Ureter (tissue), 1 donor: ENCODE results near the gene SAFB2. TPM values are rescaled to one million over a fixed set of nuclear protein-coding genes. Genes with fewer than 3 reads are reported as not detected.

Experiments used
- DNase-seq: peaks from one replicate; pipeline ENCODE4 v3.0.0-alpha.2; 2020; ENCODE audit warnings: low spot score
- total RNA-seq: library from RNA; stranded (reverse); gene quantifications from one replicate; pipeline ENCODE4 v1.2.4, GENCODE V29; 2023
- donor health status: DM: yes; HTN: yes; CAD: no.

The SAFB2 gene
- total RNA-seq, result 105 TPM

- DNase-seq, result peak; percentile 99
Measured at GRCh38 chr19:5622465-5623396, at the start of gene SAFB2, which contains the start of gene SAFB. SAFB2 (minus strand) TSS chr19:5622776; CDS start chr19:5622715, 61 bp downstream. SAFB (plus strand) TSS chr19:5623083; CDS start chr19:5623206, 123 bp downstream.

GRCh38 chr19:5671600-5671999 is 49.0 kb upstream of the SAFB2 start:
- DNase-seq, result no peak

- DNase-seq, result no peak
Measured at GRCh38 chr19:5669212-5669611, 46.6 kb upstream of the SAFB2 start.

- DNase-seq, result no peak
Measured at GRCh38 chr19:5667751-5668271, 45.2 kb upstream of the SAFB2 start.

- DNase-seq, result no peak
Measured at GRCh38 chr19:5666921-5667610, 44.5 kb upstream of the SAFB2 start.

- no peak for DNase-seq
Measured at GRCh38 chr19:5665781-5666513, 43.4 kb upstream of the SAFB2 start.

GRCh38 chr19:5664515-5664914 is 41.9 kb upstream of the SAFB2 start:
- DNase-seq, result no peak

- DNase-seq, result no peak
Measured at GRCh38 chr19:5663904-5664303, 41.3 kb upstream of the SAFB2 start.

GRCh38 chr19:5661483-5661882 is 38.9 kb upstream of the SAFB2 start:
- DNase-seq, result no peak

- DNase-seq, result no peak
Measured at GRCh38 chr19:5655412-5655811, 32.8 kb upstream of the SAFB2 start.

GRCh38 chr19:5654931-5655330 is 32.4 kb upstream of the SAFB2 start:
- DNase-seq, result no peak

GRCh38 chr19:5652261-5652660 is 29.7 kb upstream of the SAFB2 start:
- DNase-seq, result no peak

- DNase-seq, result no peak
Measured at GRCh38 chr19:5651361-5651760, 28.8 kb upstream of the SAFB2 start.

GRCh38 chr19:5648464-5648863 is 25.9 kb upstream of the SAFB2 start:
- no peak for DNase-seq

- DNase-seq, result no peak
Measured at GRCh38 chr19:5646703-5647102, 24.1 kb upstream of the SAFB2 start.

- DNase-seq, result no peak
Measured at GRCh38 chr19:5645409-5645808, 22.8 kb upstream of the SAFB2 start.

GRCh38 chr19:5644037-5644436 is 21.5 kb upstream of the SAFB2 start:
- DNase-seq, result no peak

GRCh38 chr19:5643060-5643459 is 20.5 kb upstream of the SAFB2 start:
- no peak for DNase-seq

- DNase-seq, result no peak
Measured at GRCh38 chr19:5642204-5642603, 19.6 kb upstream of the SAFB2 start.

GRCh38 chr19:5641171-5641570 is 18.6 kb upstream of the SAFB2 start:
- no peak for DNase-seq

GRCh38 chr19:5637971-5638370 is 15.4 kb upstream of the SAFB2 start:
- DNase-seq, result no peak

GRCh38 chr19:5635427-5635826 is 12.9 kb upstream of the SAFB2 start:
- no peak for DNase-seq
